ENCODE measurements around the gene SUPT20H. TPM values are rescaled to one million over a fixed set of nuclear protein-coding genes. Genes with fewer than 3 reads are reported as not detected.

SUPT20H gene
- total RNA-seq, 2 donors from 2014 or later = 43.3 to 51.4 TPM

- no peak for ATAC-seq
- H3K27ac ChIP-seq = no peak overlapping the region
- DNase-seq = no peak
- no peaks in the 10 kb centered on the region for H3K4me1 ChIP-seq
- H3K9me3 ChIP-seq = no peaks in the 10 kb centered on the region
- WGBS, 2 donors = 71 to 75% methylated on average over 3 of the region's 3 CpGs
- no peaks in the 10 kb centered on the region for H3K27me3 ChIP-seq
- no peaks in the 10 kb centered on the region for H3K36me3 ChIP-seq (replicated peaks in 1 of 2; ENCODE audit: insufficient read depth in 1 of 2, low read depth in 2 of 2)
- no peak overlapping the region for H3K4me3 ChIP-seq
- no peak for TF ChIP-seq POLR2A (IDR thresholded peaks at IDR 0.05)
- no peak for TF ChIP-seq CTCF (IDR thresholded peaks at IDR 0.05)
- intact Hi-C loops (cut with DNase I) = no loop called here
Measured at GRCh38 chr13:37089495-37089894, 30.0 kb upstream of the SUPT20H start.

- H3K4me1 ChIP-seq = no peaks in the 10 kb centered on the region
- no peak for TF ChIP-seq POLR2A (IDR thresholded peaks at IDR 0.05)
- TF ChIP-seq CTCF (IDR thresholded peaks at IDR 0.05) = no peak
- 62 to 67% methylated on average over 2 of the region's 2 CpGs for WGBS, 2 donors
- no peaks in the 10 kb centered on the region for H3K27me3 ChIP-seq
- intact Hi-C loops (cut with DNase I) = no loop called here
- DNase-seq (no peak), ATAC-seq (no peak)
- no peaks in the 10 kb centered on the region for H3K9me3 ChIP-seq
- H3K4me3 ChIP-seq = no peak overlapping the region
- H3K36me3 ChIP-seq (replicated peaks in 1 of 2; ENCODE audit: insufficient read depth in 1 of 2, low read depth in 2 of 2) = no peaks in the 10 kb centered on the region
- H3K27ac ChIP-seq = no peak overlapping the region
Measured at GRCh38 chr13:37087486-37087885, 28.0 kb upstream of the SUPT20H start.

GRCh38 chr13:37085606-37086005 lies 26.1 kb upstream of the SUPT20H start:
- Histone ChIP-seq H3K36me3 (replicated peaks in 1 of 2; ENCODE audit: insufficient read depth in 1 of 2, low read depth in 2 of 2) (no peaks in the 10 kb centered on the region), H3K4me1 (no peaks in the 10 kb centered on the region), H3K27ac (no peak overlapping the region), H3K9me3 (no peaks in the 10 kb centered on the region), H3K4me3 (no peak overlapping the region), H3K27me3 (no peaks in the 10 kb centered on the region)
- TF ChIP-seq CTCF (IDR thresholded peaks at IDR 0.05) = no peak
- intact Hi-C loops (cut with DNase I) = no loop called here
- 45 to 51% methylated on average over 2 of the region's 2 CpGs for WGBS, 2 donors
- DNase-seq = no peak
- ATAC-seq = no peak

GRCh38 chr13:37076818-37077217 lies 17.3 kb upstream of the SUPT20H start:
- TF ChIP-seq CTCF (IDR thresholded peaks at IDR 0.05) = no peak
- no peak for TF ChIP-seq POLR2A (IDR thresholded peaks at IDR 0.05)
- Histone ChIP-seq H3K9me3 (no peaks in the 10 kb centered on the region), H3K36me3 (replicated peaks in 1 of 2; ENCODE audit: insufficient read depth in 1 of 2, low read depth in 2 of 2) (no peaks in the 10 kb centered on the region), H3K27me3 (no peaks in the 10 kb centered on the region), H3K27ac (no peak overlapping the region), H3K4me1 (no peaks in the 10 kb centered on the region), H3K4me3 (no peak overlapping the region)
- ATAC-seq = no peak
- intact Hi-C loops (cut with DNase I) = no loop called here
- no peak for DNase-seq
- WGBS, 2 donors = 82 to 84% methylated on average over 2 of the region's 2 CpGs

- no peak overlapping the region for H3K27ac ChIP-seq
- no peaks in the 10 kb centered on the region for H3K4me1 ChIP-seq
- no peaks in the 10 kb centered on the region for H3K27me3 ChIP-seq
- intact Hi-C loops (cut with DNase I) = no loop called here
- no peak overlapping the region for H3K4me3 ChIP-seq
- WGBS, 2 donors = 49 to 72% methylated on average over 2 of the region's 2 CpGs
- ATAC-seq = no peak
- TF ChIP-seq CTCF (IDR thresholded peaks at IDR 0.05) (no peak), POLR2A (IDR thresholded peaks at IDR 0.05) (no peak)
- H3K9me3 ChIP-seq = no peaks in the 10 kb centered on the region
- no peaks in the 10 kb centered on the region for H3K36me3 ChIP-seq (replicated peaks in 1 of 2; ENCODE audit: insufficient read depth in 1 of 2, low read depth in 2 of 2)
- DNase-seq = no peak
Measured at GRCh38 chr13:37075164-37075563, 15.7 kb upstream of the SUPT20H start.

Measured in body of pancreas (tissue), 4 donors.